ENCODE measurements around the gene DEFB118. TPM values are rescaled to one million over a fixed set of nuclear protein-coding genes. Genes with fewer than 3 reads are reported as not detected.

Gene DEFB118
- total and polyA plus RNA-seq, 2 donors (not counting 3 experiments of a cell fraction or from before 2014, with no cell fraction given), result not detected

DNA sequence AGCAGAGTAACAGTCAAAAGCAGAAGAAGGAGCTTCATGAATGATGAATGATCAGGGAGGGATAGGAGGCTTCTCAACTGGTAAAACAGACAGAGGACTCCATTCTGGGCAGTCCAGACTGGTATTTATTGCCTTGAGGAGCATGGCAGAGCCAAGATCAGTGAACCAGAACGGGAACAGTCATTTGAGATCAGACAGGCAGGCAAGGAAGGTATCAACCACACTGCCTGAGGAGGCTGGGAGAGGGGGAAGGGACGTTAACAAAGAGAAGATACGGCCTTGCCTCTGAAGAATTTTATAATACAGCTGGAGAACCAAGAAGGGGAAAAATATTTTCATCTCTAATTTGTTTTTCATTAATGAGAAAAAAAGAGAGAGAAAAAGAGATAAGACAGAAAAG, 37.7 kb downstream of the DEFB118 start, which contains the start of gene DEFB121:
TSS of gene DEFB121 (minus strand) at position 101 of the 400 bp plus-strand sequence. CDS start at position 38, 63 bp downstream.
- Histone ChIP-seq H2AFZ (ENCODE audit: low read depth, low read length) (no peak within 1 kb of the TSS), H4K20me1 (replicated peaks; ENCODE audit: control insufficient read depth, extremely low read depth, insufficient read depth, low read length) (no peaks in the 10 kb centered on the region), H3K27ac (ENCODE audit: insufficient read depth, low read depth, low read length) (no peak within 1 kb of the TSS), H3K36me3 (ENCODE audit: control insufficient read depth in 2 of 2, extremely low read depth in 1 of 2, insufficient read depth in 2 of 2, low read length in 2 of 2) (no peaks in the 10 kb centered on the region), H3K9me1 (replicated peaks; ENCODE audit: control insufficient read depth, extremely low read depth, insufficient read depth, low read length) (no peaks in the 10 kb centered on the region), H3K4me2 (ENCODE audit: insufficient read depth, low read length) (no peak within 1 kb of the TSS), H3K4me3 (replicated peaks in 1 of 3; ENCODE audit: insufficient read depth in 1 of 3, low read depth in 1 of 3, low read length in 3 of 3) (no peak within 1 kb of the TSS), H3K9ac (replicated peaks; ENCODE audit: extremely low read depth, insufficient read depth, low read length) (no peak within 1 kb of the TSS), H3K9me3 (replicated peaks; ENCODE audit: control insufficient read depth, insufficient read depth, low read length) (peaks cover 2% of the 10 kb centered on the region), H3K27me3 (ENCODE audit: control insufficient read depth in 2 of 2, insufficient read depth in 2 of 2, low read length in 2 of 2) (no peaks in the 10 kb centered on the region), H3K4me1 (ENCODE audit: control insufficient read depth, extremely low read depth, insufficient read depth, low read length) (no peaks in the 10 kb centered on the region), H3K79me2 (ENCODE audit: control insufficient read depth, insufficient read depth, low read length) (no peaks in the 10 kb centered on the region)
- POLR2A ChIA-PET, result no interaction called here
- dilution Hi-C loops (cut with MboI; ENCODE audit: extremely low pct_ligation_motif_present, low sequenced_read_pairs), result no loop called here
- intact Hi-C loops (cut with micrococcal nuclease), result no loop called here
- DNase-seq (ENCODE audit: low read depth, low spot score), result no peak
- no peak for FAIRE-seq
- no peak for TF ChIP-seq EZH2 (IDR thresholded peaks at IDR 0.05; ENCODE audit: borderline replicate concordance, low read depth, low read length, severe bottlenecking)
- TF ChIP-seq, protein P1, sequence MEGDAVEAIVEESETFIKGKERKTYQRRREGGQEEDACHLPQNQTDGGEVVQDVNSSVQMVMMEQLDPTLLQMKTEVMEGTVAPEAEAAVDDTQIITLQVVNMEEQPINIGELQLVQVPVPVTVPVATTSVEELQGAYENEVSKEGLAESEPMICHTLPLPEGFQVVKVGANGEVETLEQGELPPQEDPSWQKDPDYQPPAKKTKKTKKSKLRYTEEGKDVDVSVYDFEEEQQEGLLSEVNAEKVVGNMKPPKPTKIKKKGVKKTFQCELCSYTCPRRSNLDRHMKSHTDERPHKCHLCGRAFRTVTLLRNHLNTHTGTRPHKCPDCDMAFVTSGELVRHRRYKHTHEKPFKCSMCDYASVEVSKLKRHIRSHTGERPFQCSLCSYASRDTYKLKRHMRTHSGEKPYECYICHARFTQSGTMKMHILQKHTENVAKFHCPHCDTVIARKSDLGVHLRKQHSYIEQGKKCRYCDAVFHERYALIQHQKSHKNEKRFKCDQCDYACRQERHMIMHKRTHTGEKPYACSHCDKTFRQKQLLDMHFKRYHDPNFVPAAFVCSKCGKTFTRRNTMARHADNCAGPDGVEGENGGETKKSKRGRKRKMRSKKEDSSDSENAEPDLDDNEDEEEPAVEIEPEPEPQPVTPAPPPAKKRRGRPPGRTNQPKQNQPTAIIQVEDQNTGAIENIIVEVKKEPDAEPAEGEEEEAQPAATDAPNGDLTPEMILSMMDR (IDR thresholded peaks at IDR 0.05; ENCODE audit: extremely low read depth in 1 of 2, insufficient read depth in 1 of 2, low read depth in 1 of 2, low read length in 2 of 2), result no peak
- TF ChIP-seq, protein P2, sequence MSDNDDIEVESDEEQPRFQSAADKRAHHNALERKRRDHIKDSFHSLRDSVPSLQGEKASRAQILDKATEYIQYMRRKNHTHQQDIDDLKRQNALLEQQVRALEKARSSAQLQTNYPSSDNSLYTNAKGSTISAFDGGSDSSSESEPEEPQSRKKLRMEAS (IDR thresholded peaks at IDR 0.05; ENCODE audit: insufficient read depth, insufficient read length), result no peak
- TF ChIP-seq POLR2AphosphoS5 (IDR thresholded peaks at IDR 0.05; ENCODE audit: insufficient read depth, low read depth, low read length), result no peak
- no peak for TF ChIP-seq JUN (IDR thresholded peaks at IDR 0.05; ENCODE audit: borderline replicate concordance, insufficient read depth, insufficient read length, low read depth)
- TF ChIP-seq GATA2 (IDR thresholded peaks at IDR 0.05; ENCODE audit: insufficient read depth, insufficient read length, low read depth, low read length), result no peak
- TF ChIP-seq MYC (IDR thresholded peaks at IDR 0.05; ENCODE audit: low read depth, low read length), result no peak
- no peak for TF ChIP-seq FOS (IDR thresholded peaks at IDR 0.05; ENCODE audit: borderline replicate concordance, insufficient read depth, low read length)
- no peak for TF ChIP-seq POLR2A (IDR thresholded peaks at IDR 0.05; ENCODE audit: low read depth, low read length)
- BruUV-seq (replicated peaks), result no TSS peak
- CTCF ChIA-PET, result no interaction called here

All from endothelial cell of umbilical vein (primary cell).